Spinal cord (tissue), 10 donors: Measurements from ENCODE around the gene CLIC2. TPM values are rescaled to one million over a fixed set of nuclear protein-coding genes. Genes with fewer than 3 reads are reported as not detected.
A peak's percentile ranks its signal among the peaks of the same experiment; 100 is the strongest.
"Not testable (repeated sequence)": the region's sequence is repeated elsewhere in the genome, so short reads cannot be mapped to it uniquely, and the experiment has no call there.

Experiments
- DNase-seq, 6 donors: peaks; one replicate each; pipeline versions ENCODE4 v3.0.0 to v3.0.0-alpha.2; 2013 to 2015; ENCODE audit warnings: low spot score in 6 of 6, low read depth in 4 of 6
- H3K27ac ChIP-seq: one replicate; pipeline ENCODE4 v1.5.1; 2013; ENCODE audit warnings: low read depth, low read length, control low read depth
- H3K27me3 ChIP-seq: one replicate; pipeline ENCODE4 v1.6.1; 2013; ENCODE audit warnings: low read length; ENCODE audit not compliant: control insufficient read depth, insufficient read depth
- H3K36me3 ChIP-seq: one replicate; pipeline ENCODE4 v1.6.1; 2013; ENCODE audit warnings: low read length; ENCODE audit not compliant: control insufficient read depth, insufficient read depth
- H3K4me1 ChIP-seq: one replicate; pipeline ENCODE4 v1.6.1; 2013; ENCODE audit warnings: low read length; ENCODE audit not compliant: control insufficient read depth, insufficient read depth
- H3K4me3 ChIP-seq: one replicate; pipeline ENCODE4 v1.5.1; 2013; ENCODE audit warnings: low read depth, low read length, control low read depth
- H3K9me3 ChIP-seq: one replicate; pipeline ENCODE4 v1.6.1; 2013; ENCODE audit warnings: low read length; ENCODE audit not compliant: control insufficient read depth, insufficient read depth
- WGBS: methylation state at CpG from one replicate; pipeline ENCODE4 v1.1.5; 2013; ENCODE audit warnings: missing lambda C conversion rate; ENCODE audit not compliant: insufficient coverage; 5-methylcytosine and 5-hydroxymethylcytosine counted together
- long read RNA-seq, 4 donors: transcript quantifications; one replicate each; lab custom pipeline, GENCODE V29; 2026
- polyA plus RNA-seq, 2 donors: library from polyadenylated mRNA; unstranded; fragments of 120-200 nt; gene quantifications; one replicate each; pipeline ENCODE4 v1.2.1, GENCODE V29; 2013; ENCODE audit not compliant: insufficient read length in 2 of 2
- total RNA-seq, 2 donors: library from RNA; depleted of rRNA in 1 of 2; stranded (reverse); fragments of 120-200 nt in 1 of 2; fragments of >200 nt in 1 of 2; gene quantifications; one replicate each; pipeline versions ENCODE4 v1.2.3 to v1.2.4, GENCODE V29; 2013 to 2014
- donor health status: healthy.

The CLIC2 gene
- total RNA-seq (10 to 100 TPM; 10.1 to 10.2 TPM), polyA plus RNA-seq (1 to 10 TPM; 3.6 to 4.7 TPM)
- long read RNA-seq, donor 1, partial matches to known transcripts = 0 of 1 reads
- long read RNA-seq, donor 1, other reads (novel, unspliced or antisense) = 0 of 1 reads
- long read RNA-seq, donor 2, partial matches to known transcripts = 0 of 1 reads
- long read RNA-seq, donor 2, other reads (novel, unspliced or antisense) = 0 of 1 reads
- long read RNA-seq, donor 3 = 0 reads
- long read RNA-seq, donor 4, transcript CLIC2-202 (6 exons, 2,655 nt) = major isoform, 5 of 5 reads
- long read RNA-seq, donor 4, partial matches to known transcripts = 0 of 5 reads
- long read RNA-seq, donor 4, other reads (novel, unspliced or antisense) = 0 of 5 reads

DNA sequence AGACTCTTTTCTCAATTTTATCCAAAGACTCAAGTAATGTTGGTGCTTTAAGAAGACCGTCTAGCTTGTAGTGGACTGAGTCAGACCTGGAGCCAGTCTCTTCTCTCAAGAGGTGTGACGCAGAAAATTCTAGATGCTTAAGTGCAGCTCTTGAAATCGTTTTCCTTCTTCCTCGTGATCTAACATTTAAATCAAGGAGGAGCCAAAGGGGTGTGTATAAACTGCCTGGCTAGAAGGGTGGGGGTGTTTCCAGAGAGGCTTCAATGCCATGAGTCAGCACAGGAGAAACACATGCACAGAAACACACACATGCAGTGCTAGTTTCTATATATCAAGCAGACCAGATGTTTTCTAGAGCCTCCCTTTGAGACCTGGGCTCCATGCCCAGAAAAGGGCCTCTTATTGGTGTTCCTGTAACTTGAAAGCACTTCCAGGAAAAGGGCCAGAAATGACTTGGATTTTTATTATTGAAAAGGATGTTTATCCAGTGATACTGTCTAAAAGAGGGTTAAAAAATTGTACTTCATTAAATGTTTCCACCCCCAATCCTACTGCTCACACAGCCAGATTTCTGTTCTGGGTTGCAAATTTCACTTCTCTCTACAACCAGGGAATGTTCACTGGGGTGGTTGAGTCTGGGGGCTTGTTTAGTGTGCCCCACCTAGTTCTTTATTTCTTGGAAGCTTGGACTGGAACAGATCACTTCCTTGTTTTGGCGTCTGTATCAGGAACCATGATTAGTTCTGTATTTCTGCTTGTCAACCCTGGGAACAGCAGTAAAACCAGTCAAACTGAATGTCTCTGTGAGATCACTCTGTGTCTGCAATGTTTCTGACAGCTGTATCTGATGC is at the start of gene CLIC2:
Gene CLIC2 (minus strand): TSS at position 129 of the 851 bp plus-strand sequence. CDS start 187 bp downstream, outside the sequence.
- Histone ChIP-seq H3K27me3 (no peaks in the 10 kb centered on the region), H3K9me3 (peaks cover 2% of the 10 kb centered on the region), H3K36me3 (no peaks in the 10 kb centered on the region), H3K4me1 (no peaks in the 10 kb centered on the region), H3K4me3 (no peak within 1 kb of the TSS), H3K27ac (no peak within 1 kb of the TSS)
- WGBS = 44% methylated on average over 3 of the region's 5 CpGs
- peak in 2 of 6 donors; percentile 2 to 59 for DNase-seq

DNA sequence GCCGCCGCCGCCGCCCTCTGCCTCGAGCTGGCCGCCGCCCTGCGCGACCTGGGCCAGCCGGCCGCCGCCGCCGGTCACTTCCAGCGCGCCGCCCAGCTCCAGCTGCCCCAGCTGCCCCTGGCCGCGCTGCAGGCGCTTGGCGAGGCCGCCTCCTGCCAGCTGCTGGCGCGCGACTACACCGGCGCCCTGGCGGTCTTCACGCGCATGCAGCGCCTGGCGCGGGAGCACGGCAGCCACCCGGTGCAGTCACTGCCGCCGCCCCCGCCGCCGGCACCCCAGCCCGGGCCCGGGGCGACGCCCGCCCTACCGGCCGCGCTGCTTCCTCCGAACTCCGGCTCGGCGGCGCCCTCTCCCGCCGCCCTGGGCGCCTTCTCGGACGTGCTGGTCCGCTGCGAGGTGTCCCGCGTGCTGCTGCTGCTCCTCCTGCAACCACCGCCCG is 48.1 kb upstream of the CLIC2 start:
- not testable (repeated sequence) for H3K4me3 ChIP-seq, H3K4me1 ChIP-seq, H3K27ac ChIP-seq, H3K9me3 ChIP-seq, H3K27me3 ChIP-seq, DNase-seq, H3K36me3 ChIP-seq
- WGBS = no CpG with 5 or more reads among the region's 64 CpGs

DNA sequence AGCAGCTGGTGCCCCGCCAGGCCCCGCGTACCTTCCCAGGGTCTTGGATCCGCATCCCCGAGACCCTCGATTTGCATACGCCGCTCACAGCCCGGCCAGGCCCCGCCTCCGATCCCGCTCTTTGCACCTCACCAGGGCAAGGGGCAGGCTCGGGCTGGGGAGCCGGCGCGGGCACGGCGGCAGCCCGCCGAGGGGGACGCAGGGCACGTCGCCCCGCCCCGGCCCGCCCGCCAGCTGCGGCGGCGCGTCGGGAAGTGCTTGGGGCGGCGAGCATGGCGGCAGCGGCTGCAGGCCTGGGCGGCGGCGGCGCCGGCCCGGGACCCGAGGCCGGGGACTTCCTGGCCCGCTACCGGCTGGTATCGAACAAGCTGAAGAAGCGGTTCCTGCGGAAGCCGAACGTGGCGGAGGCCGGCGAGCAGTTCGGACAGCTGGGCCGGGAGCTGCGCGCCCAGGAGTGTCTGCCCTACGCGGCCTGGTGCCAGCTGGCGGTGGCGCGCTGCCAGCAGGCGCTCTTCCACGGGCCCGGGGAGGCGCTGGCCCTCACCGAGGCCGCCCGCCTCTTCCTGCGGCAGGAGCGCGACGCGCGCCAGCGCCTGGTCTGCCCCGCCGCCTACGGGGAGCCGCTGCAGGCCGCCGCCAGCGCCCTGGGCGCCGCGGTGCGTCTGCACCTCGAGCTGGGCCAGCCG is 47.6 kb upstream of the CLIC2 start, which contains the start of gene F8A2:
Gene F8A2 (plus strand): TSS at position 253 of the 686 bp plus-strand sequence. CDS start 20 bp downstream, at position 273.
- not testable (repeated sequence) for H3K4me3 ChIP-seq, DNase-seq, H3K4me1 ChIP-seq, H3K9me3 ChIP-seq, H3K27me3 ChIP-seq, H3K27ac ChIP-seq, H3K36me3 ChIP-seq
- WGBS = no CpG with 5 or more reads among the region's 90 CpGs

DNA sequence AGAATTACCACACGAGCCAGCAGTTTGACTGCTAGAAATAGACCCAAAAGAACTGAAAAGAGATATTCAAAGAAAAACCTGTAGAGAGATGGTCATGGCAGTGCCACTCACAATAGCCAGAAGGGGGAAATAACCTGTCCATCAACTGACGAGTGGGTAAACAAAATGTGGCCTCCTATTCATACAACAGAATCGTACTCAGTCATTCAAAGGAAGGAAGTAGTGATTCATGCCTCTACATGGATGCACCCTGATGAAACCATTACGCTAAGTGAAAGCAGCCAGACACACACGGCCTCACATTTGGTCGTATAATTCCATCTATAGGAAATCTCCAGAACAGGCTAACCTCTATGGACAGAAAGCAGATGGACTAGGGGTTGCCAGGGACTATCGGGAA is 45.4 kb upstream of the CLIC2 start:
- H3K36me3 ChIP-seq, H3K27me3 ChIP-seq, DNase-seq, H3K4me3 ChIP-seq, H3K4me1 ChIP-seq, H3K9me3 ChIP-seq, H3K27ac ChIP-seq: not testable (repeated sequence)
- no CpG with 5 or more reads among the region's 7 CpGs for WGBS

DNA sequence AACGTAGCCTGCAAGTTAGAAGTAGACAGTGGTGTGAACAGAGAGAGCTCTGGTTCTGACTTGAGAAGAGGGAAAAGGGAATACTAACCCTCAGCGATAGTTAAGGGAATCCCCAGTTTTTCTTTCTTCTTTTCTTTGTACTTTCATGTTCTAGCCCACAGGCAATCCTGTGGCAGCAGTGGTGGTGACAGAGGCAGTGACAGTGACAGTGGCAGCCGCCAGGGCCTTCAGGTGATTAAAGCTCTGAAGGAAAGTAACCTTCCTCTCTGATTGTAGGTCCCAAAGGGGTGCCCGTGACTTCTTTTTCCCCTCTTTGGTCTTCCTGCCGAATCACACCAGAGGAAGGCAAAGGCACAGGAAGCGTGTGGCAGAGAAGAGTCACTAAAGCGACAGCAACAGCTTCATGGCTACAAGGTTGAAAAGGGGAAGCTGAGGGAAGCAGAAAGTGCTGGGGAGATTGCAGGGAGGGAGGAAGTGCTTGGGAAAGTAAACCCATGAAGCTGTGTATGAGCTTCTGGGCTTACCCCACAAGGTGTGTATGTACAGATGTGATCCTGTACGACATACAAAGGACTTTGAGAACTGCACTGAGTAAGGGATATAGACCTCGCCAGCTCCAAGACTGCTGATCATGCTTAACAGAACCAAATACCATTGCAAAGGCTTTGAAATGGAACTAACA is 39.5 kb upstream of the CLIC2 start:
- not testable (repeated sequence) for H3K4me3 ChIP-seq, H3K4me1 ChIP-seq, DNase-seq, H3K27me3 ChIP-seq, H3K27ac ChIP-seq, H3K36me3 ChIP-seq, H3K9me3 ChIP-seq
- no CpG with 5 or more reads among the region's 9 CpGs for WGBS

DNA sequence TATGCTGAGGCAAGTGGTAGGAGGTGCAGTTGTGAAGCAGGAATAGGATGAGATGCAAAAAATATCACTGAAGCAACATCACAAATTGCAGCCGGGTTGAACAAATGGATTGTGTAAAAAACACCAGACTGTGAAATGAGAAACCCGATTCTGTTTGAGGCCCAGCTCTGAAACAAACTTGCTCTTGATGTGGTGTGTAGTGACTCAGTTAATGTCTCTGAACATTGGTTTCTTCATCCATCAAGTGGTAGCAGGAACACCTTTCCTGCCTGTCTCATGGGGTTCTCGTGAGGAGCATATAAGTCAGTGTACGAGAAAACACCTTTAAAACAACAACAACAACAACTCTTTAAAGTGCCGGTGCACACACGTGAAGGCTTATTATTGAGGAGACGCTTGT is 29.3 kb upstream of the CLIC2 start:
- WGBS = no CpG with 5 or more reads among the region's 7 CpGs
- not testable (repeated sequence) for H3K36me3 ChIP-seq, H3K27ac ChIP-seq, H3K4me3 ChIP-seq, DNase-seq, H3K27me3 ChIP-seq, H3K9me3 ChIP-seq, H3K4me1 ChIP-seq

DNA sequence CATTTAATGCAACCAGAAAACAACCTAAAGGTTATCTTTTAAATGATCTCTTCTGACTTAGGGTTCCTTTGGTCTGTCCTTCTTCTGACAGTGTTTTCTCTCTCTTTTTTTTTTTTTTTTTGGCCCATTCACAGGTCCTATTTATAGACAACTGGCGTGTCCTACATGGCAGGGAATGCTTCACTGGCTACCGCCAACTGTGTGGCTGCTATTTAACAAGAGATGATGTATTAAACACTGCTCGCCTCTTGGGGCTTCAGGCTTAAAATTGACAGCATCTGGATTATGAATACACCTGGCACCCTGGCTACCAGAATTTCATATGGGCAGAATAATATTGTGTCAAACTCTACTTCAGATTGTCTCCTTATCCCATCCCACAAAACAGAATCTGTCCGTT is 15.0 kb upstream of the CLIC2 start:
- not testable (repeated sequence) for H3K9me3 ChIP-seq, H3K4me1 ChIP-seq, H3K27ac ChIP-seq, H3K27me3 ChIP-seq, H3K4me3 ChIP-seq, H3K36me3 ChIP-seq, DNase-seq
- no CpG with 5 or more reads among the region's 4 CpGs for WGBS

DNA sequence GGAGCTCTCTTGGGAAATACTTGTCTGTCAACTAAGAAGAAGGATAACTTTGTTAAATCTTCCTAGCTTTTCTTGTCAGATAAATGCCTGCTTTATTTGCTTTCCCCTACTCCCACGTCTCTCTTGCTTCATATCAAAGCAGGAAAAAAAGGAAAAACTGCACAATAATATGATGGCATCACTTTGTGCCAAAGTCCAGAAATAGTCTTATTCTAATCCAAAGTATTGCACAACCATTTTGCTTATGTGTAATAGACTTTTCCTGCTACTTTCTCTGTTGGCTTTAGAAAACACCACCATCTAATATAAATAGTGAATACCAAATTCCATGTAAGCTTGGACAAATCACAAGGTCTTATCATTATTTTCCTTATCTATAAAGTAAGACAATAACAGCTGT is 11.3 kb upstream of the CLIC2 start:
- H3K9me3 ChIP-seq, H3K36me3 ChIP-seq, H3K27ac ChIP-seq, H3K4me1 ChIP-seq, H3K27me3 ChIP-seq, H3K4me3 ChIP-seq, DNase-seq: not testable (repeated sequence)
- WGBS = no CpG with 5 or more reads among the region's 1 CpG

DNA sequence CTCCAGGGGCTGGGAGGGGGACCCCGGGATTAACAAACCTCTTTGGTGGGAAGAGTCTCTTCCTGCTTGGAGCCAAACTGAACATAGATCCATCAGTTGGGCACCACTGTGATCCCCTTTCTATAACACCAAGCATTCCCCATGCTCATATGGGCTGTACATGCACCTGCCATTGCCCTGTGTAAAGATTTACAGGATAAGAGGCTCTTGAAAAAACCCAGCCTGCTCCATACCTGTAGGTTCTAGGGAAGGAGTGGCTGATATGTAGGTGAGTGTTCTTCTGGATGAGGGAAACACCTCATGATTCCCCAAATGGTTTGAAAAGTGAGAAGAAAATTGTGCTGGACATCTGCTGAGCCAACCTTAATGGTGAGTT is 911 bp upstream of the CLIC2 start:
- not testable (repeated sequence) for H3K9me3 ChIP-seq, H3K27me3 ChIP-seq, DNase-seq, H3K4me3 ChIP-seq, H3K36me3 ChIP-seq, H3K27ac ChIP-seq, H3K4me1 ChIP-seq
- WGBS = 60% methylated on average over 1 of the region's 1 CpG
